AG04450 (cell line): Measurements from ENCODE around the gene SULF2. TPM values are rescaled to one million over a fixed set of nuclear protein-coding genes. Genes with fewer than 3 reads are reported as not detected.

Source experiments
- CTCF ChIA-PET: fragments of 300-600, 350-600 bp; formaldehyde crosslinking; extraction: SDS; loops from one replicate; lab custom pipeline; 2022; ENCODE audit warnings: antibody characterized with exemption, inconsistent platforms; lab: Charles Lee
- POLR2A ChIA-PET: fragments of 350-600 bp; formaldehyde crosslinking; extraction: SDS; loops from one replicate; lab custom pipeline; 2021; ENCODE audit warnings: antibody characterized with exemption, inconsistent platforms; lab: Yijun Ruan, JAX
- DNase-seq: peaks from one replicate; pipeline ENCODE4 v3.0.0-alpha.2; 2011; ENCODE audit warnings: low read depth, low spot score
- H3K27ac ChIP-seq: one replicate; pipeline ENCODE4 v1.5.1; 2012; ENCODE audit warnings: low read depth, low read length, control low read depth
- H3K27me3 ChIP-seq: one replicate; pipeline ENCODE4 v1.6.0; 2012; ENCODE audit warnings: low read length; ENCODE audit not compliant: control insufficient read depth, insufficient read depth
- H3K4me3 ChIP-seq: 2 replicates; pipeline ENCODE4 v1.5.1; 2011; ENCODE audit warnings: mild to moderate bottlenecking, low read depth, low read length, control low read depth
- H3K9me3 ChIP-seq: 2 replicates; pipeline ENCODE4 v1.5.1; 2012; ENCODE audit warnings: low read length; ENCODE audit not compliant: control insufficient read depth, insufficient read depth
- CTCF ChIP-seq: IDR thresholded peaks from 2 replicates; pipeline ENCODE4 v1.5.1; 2011; ENCODE audit warnings: low read depth, low read length, control low read depth, inconsistent platforms
- polyA plus RNA-seq: library from polyadenylated mRNA; depleted of rRNA; stranded (reverse); fragments of >200 nt; gene quantifications from 2 replicates; pipeline ENCODE4 v1.2.3, GENCODE V29; 2011

Gene SULF2
- polyA plus RNA-seq, 1 experiment: 0.73 TPM

- TF ChIP-seq CTCF: no peak
- no peak for DNase-seq
- no peak overlapping the region for H3K27ac ChIP-seq
- no peaks in the 10 kb centered on the region for H3K27me3 ChIP-seq
- peaks cover 29% of the 10 kb centered on the region for H3K9me3 ChIP-seq
- ChIA-PET POLR2A (interaction anchor here (0.7 kb wide), 1 partner anchor 48 kb away, joined by 3 read pairs; no protein-coding TSS in a partner anchor), CTCF (interaction anchor here (0.9 to 1.4 kb wide), 2 partner anchors 11 to 932 kb away, joined by 4 to 7 read pairs; no protein-coding TSS in a partner anchor)
- no peak overlapping the region for H3K4me3 ChIP-seq
Measured at GRCh38 chr20:47688385-47689381, 96.6 kb downstream of the SULF2 start.

GRCh38 chr20:47687095-47687987 is 97.9 kb downstream of the SULF2 start:
- DNase-seq: no peak
- ChIA-PET CTCF (interaction anchor here (1.1 to 1.3 kb wide), 2 partner anchors 39 to 934 kb away, joined by 3 to 10 read pairs; no protein-coding TSS in a partner anchor), POLR2A (no interaction called here)
- Histone ChIP-seq H3K9me3 (peaks cover 24% of the 10 kb centered on the region), H3K4me3 (no peak overlapping the region), H3K27ac (no peak overlapping the region), H3K27me3 (peaks cover 3% of the 10 kb centered on the region)
- no peak for TF ChIP-seq CTCF

GRCh38 chr20:47686545-47686944 is 98.7 kb downstream of the SULF2 start:
- DNase-seq: peak; percentile 23
- H3K27me3 ChIP-seq: peaks cover 3% of the 10 kb centered on the region
- CTCF ChIA-PET: interaction anchor here (1.3 kb wide), 1 partner anchor 934 kb away, joined by 10 read pairs; no protein-coding TSS in a partner anchor
- no peak overlapping the region for H3K27ac ChIP-seq
- no peak for TF ChIP-seq CTCF
- no peak overlapping the region for H3K4me3 ChIP-seq
- POLR2A ChIA-PET: no interaction called here
- H3K9me3 ChIP-seq: peaks cover 17% of the 10 kb centered on the region

- no peak for DNase-seq
- Histone ChIP-seq H3K27me3 (peaks cover 3% of the 10 kb centered on the region), H3K4me3 (no peak overlapping the region), H3K27ac (no peak overlapping the region), H3K9me3 (peaks cover under 1% of the 10 kb centered on the region; the same call in 1 of the 2 replicates)
- ChIA-PET CTCF (no interaction called here), POLR2A (no interaction called here)
- TF ChIP-seq CTCF: no peak
Measured at GRCh38 chr20:47684306-47685080, 100.8 kb downstream of the SULF2 start.
